Mesendoderm (in vitro differentiated cells): ENCODE results near the gene THAP8.
"Not testable (repeated sequence)": the region's sequence is repeated elsewhere in the genome, so short reads cannot be mapped to it uniquely, and the experiment has no call there.

ENCODE experiments used
- DNase-seq: peaks from one replicate; pipeline ENCODE4 v3.0.0; 2013
- H2AK5ac ChIP-seq: 2 replicates; pipeline ENCODE4 v1.6.1; 2013; ENCODE audit warnings: low read length, inconsistent platforms
- H2BK120ac ChIP-seq: 2 replicates; pipeline ENCODE4 v1.6.1; 2013; ENCODE audit warnings: low read depth, mild to moderate bottlenecking, low read length, moderate library complexity, mixed read lengths
- H2BK15ac ChIP-seq: replicated peaks from 2 replicates; pipeline ENCODE4 v1.6.1; 2013; ENCODE audit warnings: low read depth, mild to moderate bottlenecking, moderate library complexity
- H2BK5ac ChIP-seq: 2 replicates; pipeline ENCODE4 v1.6.1; 2013; ENCODE audit warnings: low read length, inconsistent platforms
- H3K18ac ChIP-seq: 2 replicates; pipeline ENCODE4 v1.6.1; 2013; ENCODE audit warnings: mild to moderate bottlenecking, low read length, mixed read lengths
- H3K23ac ChIP-seq: one replicate; pipeline ENCODE4 v1.6.1; 2013; ENCODE audit warnings: low read length
- H3K27ac ChIP-seq: 2 replicates; pipeline ENCODE4 v1.5.1; 2013; ENCODE audit warnings: low read depth, mild to moderate bottlenecking, inconsistent platforms, low read length, moderate library complexity
- H3K27me3 ChIP-seq: 2 replicates; pipeline ENCODE4 v1.6.1; 2013; ENCODE audit warnings: low read length, control low read depth, mild to moderate bottlenecking, inconsistent platforms; ENCODE audit not compliant: insufficient read depth, poor library complexity
- H3K36me3 ChIP-seq: 2 replicates; pipeline ENCODE4 v1.6.1; 2013; ENCODE audit warnings: low read length, inconsistent platforms; ENCODE audit not compliant: control insufficient read depth, insufficient read depth
- H3K4ac ChIP-seq: one replicate; pipeline ENCODE4 v1.6.1; 2013; ENCODE audit warnings: low read depth, mild to moderate bottlenecking, low read length, moderate library complexity
- H3K4me1 ChIP-seq: 2 replicates; pipeline ENCODE4 v1.6.1; 2013; ENCODE audit warnings: low read depth, low read length, inconsistent platforms; ENCODE audit not compliant: control insufficient read depth
- H3K4me2 ChIP-seq: 2 replicates; pipeline ENCODE4 v1.6.1; 2013; ENCODE audit warnings: low read length
- H3K4me3 ChIP-seq: 2 replicates; pipeline ENCODE4 v1.5.1; 2013; ENCODE audit warnings: mild to moderate bottlenecking, low read length
- H3K56ac ChIP-seq: one replicate; pipeline ENCODE4 v1.6.1; 2013; ENCODE audit warnings: low read length
- H3K79me1 ChIP-seq: 2 replicates; pipeline ENCODE4 v1.6.1; 2013; ENCODE audit warnings: low read length, inconsistent platforms
- H3K79me2 ChIP-seq: 2 replicates; pipeline ENCODE4 v1.6.1; 2013; ENCODE audit warnings: mild to moderate bottlenecking, low read length; ENCODE audit not compliant: control insufficient read depth, insufficient read depth
- H3K9ac ChIP-seq: 2 replicates; pipeline ENCODE4 v1.6.1; 2013; ENCODE audit warnings: low read length, inconsistent platforms
- H4K5ac ChIP-seq: one replicate; pipeline ENCODE4 v1.6.1; 2013; ENCODE audit warnings: low read length
- H4K8ac ChIP-seq: one replicate; pipeline ENCODE4 v1.6.1; 2013; ENCODE audit warnings: low read depth, mild to moderate bottlenecking, control low read depth, low read length, moderate library complexity
- WGBS: extraction: QIAGEN DNeasy Blood & Tissue Kit; methylation state at CpG from one replicate; pipeline ENCODE4 v1.1.7; 2013; ENCODE audit warnings: low lambda C conversion rate, missing lambda C conversion rate; ENCODE audit not compliant: insufficient coverage; ENCODE audit errors: extremely low coverage; 5-methylcytosine and 5-hydroxymethylcytosine counted together

THAP8 gene

DNA sequence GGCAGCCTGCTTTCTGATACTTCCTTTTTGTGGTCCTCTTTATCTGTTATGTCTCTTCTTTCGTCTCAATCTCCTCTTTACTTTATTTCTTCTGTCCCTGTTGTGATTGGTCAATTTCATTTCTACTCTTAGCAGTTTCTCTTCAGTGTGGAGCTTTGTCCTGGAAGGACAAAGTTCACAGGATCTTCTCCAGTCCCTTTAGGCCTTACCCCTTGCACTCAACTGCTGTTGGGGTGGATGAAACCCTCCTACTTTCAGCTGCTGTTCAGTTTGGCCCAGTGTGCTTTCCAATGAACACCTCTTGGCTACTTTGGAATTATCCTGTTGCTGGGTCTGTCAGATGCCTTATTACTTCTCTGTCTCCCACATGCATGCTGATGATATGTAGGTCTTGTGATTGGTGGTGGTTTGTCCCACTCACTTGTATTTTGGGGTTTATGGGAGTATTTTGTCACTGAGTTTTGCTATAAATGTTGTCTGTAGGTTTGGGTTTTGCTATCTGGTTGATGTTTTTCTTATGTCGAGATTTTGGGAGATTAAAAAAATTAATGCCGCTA is 25.4 kb upstream of the THAP8 start:
- no CpG with 5 or more reads among the region's 3 CpGs for WGBS
- Histone ChIP-seq H3K79me2 (no peaks in the 10 kb centered on the region), H3K9ac (no peak overlapping the region), H2BK120ac (no peak overlapping the region), H2BK15ac (no peak overlapping the region), H3K4me3 (no peak overlapping the region), H3K27ac (no peak overlapping the region), H3K27me3 (no peaks in the 10 kb centered on the region), H4K8ac (no peak overlapping the region), H3K79me1 (no peaks in the 10 kb centered on the region), H4K5ac (no peak overlapping the region), H3K4me2 (no peak overlapping the region), H3K36me3 (peaks cover 13% of the 10 kb centered on the region), H3K4ac (no peak overlapping the region), H3K18ac (no peak overlapping the region), H3K4me1 (no peaks in the 10 kb centered on the region), H2BK5ac (no peak overlapping the region), H2AK5ac (no peak overlapping the region), H3K23ac (no peak overlapping the region), H3K56ac (no peak overlapping the region)
- DNase-seq, result no peak

DNA sequence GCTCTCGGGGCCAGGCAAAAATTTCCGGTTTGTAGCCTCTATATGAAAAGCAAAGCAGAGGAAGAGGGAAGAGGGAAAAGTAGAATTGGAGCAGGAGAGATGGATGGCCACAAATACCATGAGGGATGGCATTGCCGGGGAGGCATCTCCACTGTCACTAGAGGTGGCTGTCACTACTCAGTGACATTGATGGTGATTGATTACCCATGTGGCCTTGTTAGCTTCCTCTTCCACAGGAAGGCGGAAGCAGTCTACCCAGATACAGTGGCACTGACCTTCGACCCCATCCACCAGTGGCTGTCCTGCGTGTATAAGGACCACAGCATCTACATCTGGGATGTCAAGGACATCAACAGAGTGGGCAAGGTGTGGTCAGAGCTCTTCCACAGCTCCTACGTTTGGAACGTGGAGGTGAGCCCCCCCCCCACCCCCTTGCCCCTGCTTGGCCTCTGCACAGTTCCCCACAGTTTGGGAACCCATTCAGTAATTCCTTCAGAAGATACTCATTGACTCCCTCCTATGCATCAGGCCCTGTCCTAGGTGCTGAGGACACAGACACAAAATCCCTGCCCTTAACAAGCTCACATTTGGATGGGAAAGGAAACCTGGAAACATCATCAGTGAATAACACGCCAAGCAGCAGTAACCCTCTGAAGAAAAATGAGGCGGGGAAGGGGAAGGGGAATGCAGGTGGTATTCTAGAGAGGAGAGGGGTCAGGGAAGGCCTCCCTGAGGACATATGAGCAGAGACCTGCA is 19.2 kb upstream of the THAP8 start:
- H3K4me2 ChIP-seq, result no peak overlapping the region
- H2BK120ac ChIP-seq, result no peak overlapping the region
- no peak overlapping the region for H3K9ac ChIP-seq
- H3K23ac ChIP-seq, result no peak overlapping the region
- no peaks in the 10 kb centered on the region for H3K4me1 ChIP-seq
- no peak overlapping the region for H3K4ac ChIP-seq
- H2AK5ac ChIP-seq, result no peak overlapping the region
- H3K79me2 ChIP-seq, result no peaks in the 10 kb centered on the region
- H3K27me3 ChIP-seq, result no peaks in the 10 kb centered on the region
- no peak overlapping the region for H3K4me3 ChIP-seq
- no peak overlapping the region for H2BK15ac ChIP-seq
- H4K8ac ChIP-seq, result no peak overlapping the region
- H3K18ac ChIP-seq, result no peak overlapping the region
- no peaks in the 10 kb centered on the region for H3K79me1 ChIP-seq
- H3K56ac ChIP-seq, result no peak overlapping the region
- H4K5ac ChIP-seq, result no peak overlapping the region
- WGBS, result no CpG with 5 or more reads among the region's 10 CpGs
- H3K27ac ChIP-seq, result no peak overlapping the region
- H3K36me3 ChIP-seq, result peaks cover 8% of the 10 kb centered on the region
- DNase-seq, result no peak
- no peak overlapping the region for H2BK5ac ChIP-seq

DNA sequence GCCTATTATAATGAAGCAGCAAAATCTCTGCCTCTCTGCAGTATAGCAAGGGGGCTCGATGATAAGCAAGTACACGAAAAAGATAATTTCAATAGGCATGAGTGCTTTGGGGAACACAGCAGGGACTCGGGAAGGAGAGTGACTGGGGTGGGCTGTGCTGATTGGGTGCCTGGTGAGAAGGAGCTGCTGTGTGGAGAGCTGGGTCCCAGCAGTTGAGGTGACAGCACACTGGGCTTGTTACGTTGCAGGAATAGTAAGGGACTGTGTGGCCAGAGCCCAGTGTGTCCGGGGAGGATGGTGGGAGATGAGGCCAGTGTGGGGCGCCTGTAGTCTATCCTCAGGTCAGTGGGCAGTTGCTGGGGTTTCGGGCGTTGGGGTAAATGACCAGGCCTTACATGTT is 18.0 kb upstream of the THAP8 start:
- Histone ChIP-seq H3K4me1 (no peaks in the 10 kb centered on the region), H3K4me2 (no peak overlapping the region), H3K56ac (no peak overlapping the region), H3K79me1 (no peaks in the 10 kb centered on the region), H3K23ac (no peak overlapping the region), H3K27me3 (no peaks in the 10 kb centered on the region), H3K79me2 (no peaks in the 10 kb centered on the region), H2BK120ac (no peak overlapping the region), H3K4me3 (no peak overlapping the region), H2BK15ac (no peak overlapping the region), H3K36me3 (peaks cover 13% of the 10 kb centered on the region), H4K5ac (no peak overlapping the region), H2AK5ac (no peak overlapping the region), H3K18ac (no peak overlapping the region), H2BK5ac (no peak overlapping the region), H3K9ac (no peak overlapping the region), H3K4ac (no peak overlapping the region), H3K27ac (no peak overlapping the region), H4K8ac (no peak overlapping the region)
- WGBS, result no CpG with 5 or more reads among the region's 8 CpGs
- DNase-seq, result no peak

DNA sequence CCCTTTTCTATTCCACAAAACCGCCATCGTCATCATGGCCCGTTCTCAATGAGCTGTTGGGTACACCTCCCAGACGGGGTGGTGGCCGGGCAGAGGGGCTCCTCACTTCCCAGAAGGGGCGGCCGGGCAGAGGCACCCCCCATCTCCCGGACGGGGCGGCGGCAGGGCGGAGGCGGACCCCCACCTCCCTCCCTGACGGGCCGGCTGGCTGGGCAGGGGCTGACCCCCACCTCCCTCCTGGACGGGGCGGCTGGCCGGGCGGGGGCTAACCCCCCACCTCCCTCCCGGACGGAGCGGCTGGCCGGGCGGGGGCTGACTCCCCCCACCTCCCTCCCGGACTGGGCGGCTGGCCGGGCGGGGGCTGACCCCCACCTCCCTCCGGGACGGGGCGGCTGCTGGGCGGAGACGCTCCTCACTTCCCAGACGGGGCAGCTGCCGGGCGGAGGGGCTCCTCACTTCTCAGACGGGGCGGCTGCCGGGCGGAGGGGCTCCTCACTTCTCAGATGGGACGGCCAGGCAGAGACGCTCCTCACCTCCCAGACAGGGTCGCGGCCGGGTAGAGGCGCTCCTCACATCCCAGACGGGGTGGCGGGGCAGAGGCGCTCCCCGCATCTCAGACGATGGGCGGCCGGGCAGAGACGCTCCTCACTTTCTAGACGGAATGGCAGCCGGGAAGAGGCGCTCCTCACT is 14.9 kb upstream of the THAP8 start:
- not testable (repeated sequence) for H2BK5ac ChIP-seq, H4K5ac ChIP-seq, H3K4me1 ChIP-seq, H2BK15ac ChIP-seq, H3K18ac ChIP-seq, H2AK5ac ChIP-seq, H3K56ac ChIP-seq, H4K8ac ChIP-seq, H3K27ac ChIP-seq, H3K23ac ChIP-seq, H3K4ac ChIP-seq, DNase-seq, H3K27me3 ChIP-seq, H2BK120ac ChIP-seq, H3K9ac ChIP-seq, H3K79me2 ChIP-seq, H3K4me3 ChIP-seq, H3K79me1 ChIP-seq, H3K4me2 ChIP-seq
- WGBS, result no CpG with 5 or more reads among the region's 57 CpGs
- H3K36me3 ChIP-seq, result peaks cover 21% of the 10 kb centered on the region

DNA sequence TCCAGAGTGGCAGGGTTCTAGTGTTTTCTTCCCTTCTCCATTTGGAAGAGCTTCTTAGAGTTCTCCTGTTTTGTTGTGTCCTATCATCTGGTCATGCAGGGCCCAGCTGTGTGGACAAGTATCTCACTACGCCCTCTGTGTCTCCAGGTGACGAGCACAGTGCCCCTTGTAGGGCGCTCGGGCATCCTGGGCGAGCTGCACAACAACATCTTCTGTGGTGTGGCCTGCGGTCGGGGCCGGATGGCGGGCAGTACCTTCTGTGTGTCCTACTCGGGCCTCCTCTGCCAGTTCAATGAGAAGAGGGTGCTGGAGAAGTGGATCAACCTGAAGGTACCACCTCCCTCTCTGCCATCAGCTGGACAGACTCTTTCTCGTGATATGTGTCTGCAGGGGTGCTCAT is 13.6 kb upstream of the THAP8 start:
- Histone ChIP-seq H3K79me2 (no peaks in the 10 kb centered on the region), H3K56ac (no peak overlapping the region), H3K18ac (no peak overlapping the region), H2AK5ac (no peak overlapping the region), H3K4me2 (no peak overlapping the region), H2BK5ac (no peak overlapping the region), H3K23ac (no peak overlapping the region), H2BK15ac (no peak overlapping the region), H3K4ac (no peak overlapping the region), H4K5ac (no peak overlapping the region), H2BK120ac (no peak overlapping the region), H3K27me3 (no peaks in the 10 kb centered on the region), H4K8ac (no peak overlapping the region), H3K9ac (no peak overlapping the region), H3K36me3 (peaks cover 19% of the 10 kb centered on the region), H3K79me1 (peaks cover 2% of the 10 kb centered on the region), H3K4me1 (no peaks in the 10 kb centered on the region), H3K27ac (no peak overlapping the region), H3K4me3 (no peak overlapping the region)
- DNase-seq, result no peak
- no CpG with 5 or more reads among the region's 11 CpGs for WGBS
